GM12878 (cell line): ENCODE data around the gene URB1. TPM values are rescaled to one million over a fixed set of nuclear protein-coding genes. Genes with fewer than 3 reads are reported as not detected.
A peak's percentile ranks its signal among the peaks of the same experiment; 100 is the strongest.

Source experiments
- ATAC-seq: fragments of 200-7000 bp; cut with Tn5 transposase; 3 replicates; pipeline ENCODE4 v1.9.1; 2020; ENCODE audit warnings: mild to moderate bottlenecking, moderate library complexity
- BruUV-seq: library from RNA; stranded (reverse); fragments of 400-500 nt; replicated peaks from 2 replicates; lab custom pipeline; 2021; lab: Mats Ljungman, UMichigan
- CTCF ChIA-PET: fragments of 300-600 bp; sonication (Branson Sonifier 250); formaldehyde crosslinking; extraction: SDS; loops from one replicate; lab custom pipeline; 2021; ENCODE audit warnings: inconsistent platforms; lab: Yijun Ruan, JAX
- POLR2A ChIA-PET: fragments of 350-600 bp; formaldehyde crosslinking; extraction: SDS; loops from one replicate; lab custom pipeline; 2021; ENCODE audit warnings: inconsistent platforms; lab: Charles Lee
- RAD21 ChIA-PET: fragments of 300-600 bp; sonication (Branson Sonifier 250); formaldehyde crosslinking; loops from one replicate; lab custom pipeline; 2023; ENCODE audit warnings: antibody characterized with exemption; ENCODE audit not compliant: unreplicated experiment; lab: Charles Lee
- SMC1A ChIA-PET: fragments of 300-600 bp; sonication (Branson Sonifier 250); formaldehyde crosslinking; loops from one replicate; lab custom pipeline; 2023; ENCODE audit not compliant: unreplicated experiment, uncharacterized antibody; lab: Charles Lee
- DNase-seq: peaks from one replicate; pipeline ENCODE4 v3.0.0-alpha.2; 2011; ENCODE audit warnings: low read depth, low spot score
- FAIRE-seq: peaks from 3 replicates; lab custom pipeline; 2011; peaks lifted over from hg19 to GRCh38; lab: Jason Lieb, UNC
- H2AFZ ChIP-seq: 2 replicates; pipeline ENCODE4 v1.6.0; 2011; ENCODE audit warnings: low read depth, low read length, control low read depth; ENCODE audit not compliant: control insufficient read depth
- H3K27ac ChIP-seq: 2 replicates; pipeline ENCODE4 v1.5.1; 2011; ENCODE audit warnings: control low read depth; ENCODE audit not compliant: control insufficient read depth, insufficient read depth
- H3K27me3 ChIP-seq, 2 experiments: replicated peaks in 1 of 2; 2 replicates each; pipeline versions ENCODE4 v1.6.0 to v1.6.1; 2011; ENCODE audit warnings: low read length in 1 of 2; ENCODE audit not compliant: control insufficient read depth in 2 of 2, insufficient read depth in 2 of 2
- H3K36me3 ChIP-seq, 2 experiments: 2 replicates each; pipeline ENCODE4 v1.5.1; 2011; ENCODE audit warnings: low read length in 1 of 2; ENCODE audit not compliant: control insufficient read depth in 2 of 2, insufficient read depth in 2 of 2
- H3K4me1 ChIP-seq: 2 replicates; pipeline ENCODE4 v1.6.1; 2011; ENCODE audit warnings: mild to moderate bottlenecking, low read length, moderate library complexity, mixed read lengths; ENCODE audit not compliant: control insufficient read depth, insufficient read depth
- H3K4me2 ChIP-seq: 2 replicates; pipeline ENCODE4 v1.6.0; 2011; ENCODE audit warnings: control low read depth; ENCODE audit not compliant: control insufficient read depth, insufficient read depth
- H3K4me3 ChIP-seq: fragments of 200-600 bp; sonication (generic); 2 replicates; pipeline ENCODE4 v1.5.1; 2016
- H3K79me2 ChIP-seq: 2 replicates; pipeline ENCODE4 v1.6.0; 2011; ENCODE audit warnings: low read length; ENCODE audit not compliant: control insufficient read depth, insufficient read depth
- H3K9ac ChIP-seq: 2 replicates; pipeline ENCODE4 v1.8.0; 2011; ENCODE audit warnings: low read length, control low read depth, mixed read lengths; ENCODE audit not compliant: control insufficient read depth, insufficient read depth
- H3K9me3 ChIP-seq: replicated peaks from 3 replicates; pipeline ENCODE4 v1.5.1; 2011; ENCODE audit warnings: mild to moderate bottlenecking, low read length; ENCODE audit not compliant: control insufficient read depth, insufficient read depth
- H4K20me1 ChIP-seq: 2 replicates; pipeline ENCODE4 v1.6.0; 2011; ENCODE audit not compliant: control insufficient read depth, insufficient read depth
- CEBPB ChIP-seq, 2 experiments: fragments of 150-350 bp in 1 of 2; IDR thresholded peaks; 2 replicates each; pipeline ENCODE4 v1.6.1; 2012 to 2014; ENCODE audit warnings: low read depth in 2 of 2, low read length in 2 of 2, borderline replicate concordance in 1 of 2, inconsistent platforms in 1 of 2
- CHD1 ChIP-seq: IDR thresholded peaks from 2 replicates; pipeline ENCODE4 v1.6.1; 2012; ENCODE audit warnings: low read depth, low read length, improper control_type of control experiment
- EGR1 ChIP-seq, 2 experiments: IDR thresholded peaks; 1 replicate in 1 of 2; 2 replicates in 1 of 2; pipeline ENCODE4 v1.6.1; 2011 to 2012; ENCODE audit warnings: low read depth in 2 of 2, low read length in 2 of 2, borderline replicate concordance in 1 of 2, mild to moderate bottlenecking in 1 of 2, moderate library complexity in 1 of 2
- MEF2B ChIP-seq: fragments of 450-650 bp; IDR thresholded peaks from 2 replicates; pipeline ENCODE4 v1.6.1; 2018; ENCODE audit warnings: mild to moderate bottlenecking, moderate library complexity; ENCODE audit not compliant: partially characterized antibody, poor library complexity, severe bottlenecking
- MTA3 ChIP-seq: IDR thresholded peaks from 2 replicates; pipeline ENCODE4 v1.6.1; 2012; ENCODE audit warnings: low read length, inconsistent platforms, borderline replicate concordance
- NFYB ChIP-seq: IDR thresholded peaks from 2 replicates; pipeline ENCODE4 v1.6.1; 2011; ENCODE audit warnings: low read depth, mild to moderate bottlenecking, low read length, improper control_type of control experiment, moderate library complexity; ENCODE audit not compliant: insufficient read depth
- NRF1 ChIP-seq: conservative IDR thresholded peaks from 2 replicates; pipeline ENCODE4 v1.6.1; 2011; ENCODE audit warnings: mild to moderate bottlenecking, low read depth, low read length, improper control_type of control experiment
- SIN3A ChIP-seq: IDR thresholded peaks from 2 replicates; pipeline ENCODE4 v1.6.1; 2012; ENCODE audit warnings: low read depth, low read length, improper control_type of control experiment
- ZZZ3 ChIP-seq: IDR thresholded peaks from 2 replicates; pipeline ENCODE4 v1.6.1; 2011; ENCODE audit warnings: low read depth; ENCODE audit not compliant: control insufficient read depth, insufficient read length
- WGBS: methylation state at CpG from one replicate; pipeline ENCODE4 v1.1.6; 2016; ENCODE audit warnings: low lambda C conversion rate; ENCODE audit not compliant: insufficient replicate concordance, insufficient coverage; ENCODE audit errors: missing lambda C conversion rate; 5-methylcytosine and 5-hydroxymethylcytosine counted together
- in situ Hi-C: fragments of 300-500 bp; cut with MboI; formaldehyde crosslinking; loops from 9 replicates; pipeline ENCODE4 v1.14.3; 2018; ENCODE audit warnings: mixed read lengths
- intact Hi-C: fragments of 100-400 bp; cut with micrococcal nuclease; formaldehyde crosslinking; loops from one replicate; pipeline ENCODE4 v1.14.2; 2022; ENCODE audit not compliant: unreplicated experiment
- polyA plus RNA-seq, 11 experiments: library from polyadenylated mRNA; depleted of rRNA in 4 of 11; unstranded in 6 of 11; stranded (reverse) in 5 of 11; fragments of >200 nt; fragmentation: Nextera tagmentation in 4 of 11; fragmentation: Illumina TruSeq in 1 of 11; extraction: Ambion mirVana in 4 of 11; extraction: Trizol in 1 of 11; gene quantifications; 1 replicate in 1 of 11; 2 replicates in 10 of 11; pipeline versions ENCODE4 v1.2.1 to v1.2.3, GENCODE V29; 2011 to 2016; ENCODE audit warnings: inconsistent platforms in 2 of 11, missing spikeins in 2 of 11, low read depth in 1 of 11
- total RNA-seq, 4 experiments: library from RNA; depleted of rRNA in 3 of 4; stranded (reverse); fragments of >200 nt in 3 of 4; fragmentation: Illumina TruSeq in 1 of 4; extraction: Trizol in 1 of 4; gene quantifications; 2 replicates each; pipeline versions ENCODE4 v1.2.1 to v1.2.3, GENCODE V29; 2013 to 2021
- TF ChIP-seq, protein P1 (sequence below): IDR thresholded peaks from 2 replicates; pipeline ENCODE4 v1.6.1; 2012; ENCODE audit warnings: improper control_type of control experiment, low read depth, low read length; ENCODE audit not compliant: insufficient replicate concordance
- TF ChIP-seq, protein P2 (sequence below): IDR thresholded peaks from 2 replicates; pipeline ENCODE4 v1.6.1; 2011; ENCODE audit warnings: borderline replicate concordance, low read depth, mild to moderate bottlenecking, moderate library complexity, low read length; ENCODE audit not compliant: insufficient read depth, poor library complexity, severe bottlenecking
- TF ChIP-seq, protein P3 (sequence below): fragments of 450-650 bp; IDR thresholded peaks from 2 replicates; pipeline ENCODE4 v1.6.1; 2018; ENCODE audit warnings: mild to moderate bottlenecking, low read depth, moderate library complexity; ENCODE audit not compliant: partially characterized antibody

The URB1 gene
- total and polyA plus RNA-seq, 10 of the 15 experiments (the other 5 are each of a cell fraction or from before 2014, with no cell fraction given), result 0.56 to 23.2 (median 8.9) TPM

DNA sequence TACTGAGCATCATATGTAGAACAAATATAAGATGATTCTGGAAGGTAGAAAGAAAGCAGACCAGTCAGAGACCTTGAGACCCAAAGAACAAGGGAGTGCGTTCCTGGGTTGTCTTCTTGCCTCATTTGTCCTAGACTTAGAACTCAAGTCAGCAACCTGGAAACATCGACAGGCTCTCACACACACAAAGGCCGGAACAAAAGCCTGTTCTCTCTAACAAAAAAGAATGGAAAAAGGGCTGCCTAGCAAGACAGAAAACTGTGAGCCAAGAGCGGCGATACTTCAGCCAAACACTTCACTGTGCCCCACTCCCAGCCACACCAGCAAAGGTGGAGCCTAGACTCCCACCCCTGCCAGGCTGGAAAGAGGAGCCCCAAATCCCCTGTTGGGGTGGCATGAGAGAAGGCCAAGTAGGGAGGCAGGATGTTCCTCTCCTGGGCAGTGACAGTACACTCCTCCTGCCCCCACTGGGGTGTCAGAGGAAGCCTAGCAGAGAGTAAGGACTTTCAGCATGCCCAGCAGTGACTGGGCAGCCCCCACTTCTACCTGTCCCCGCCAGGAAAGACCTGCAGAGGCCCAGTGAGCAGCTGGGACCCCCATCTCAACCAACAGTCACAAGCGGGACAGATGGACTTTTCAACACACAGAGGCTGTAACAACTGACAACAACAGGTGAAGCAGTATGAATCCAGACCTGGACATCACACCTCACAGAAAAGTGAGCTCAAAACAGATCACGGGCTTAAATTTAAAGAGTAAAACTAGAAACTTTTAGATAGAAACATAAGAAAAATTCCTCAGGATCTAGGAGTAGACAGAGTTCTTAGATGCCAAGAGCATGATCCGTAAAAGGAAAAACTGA lies 61.1 kb downstream of the URB1 start:
- Histone ChIP-seq H3K27ac (no peak overlapping the region), H3K4me2 (no peak overlapping the region), H3K4me3 (no peak overlapping the region), H3K9ac (no peak overlapping the region), H3K4me1 (no peaks in the 10 kb centered on the region), H4K20me1 (no peaks in the 10 kb centered on the region; the same call in 1 of the 2 replicates), H3K79me2 (no peaks in the 10 kb centered on the region), H3K9me3 (peaks cover 5% of the 10 kb centered on the region), H3K27me3 (no peaks in the 10 kb centered on the region), H2AFZ (no peak overlapping the region), H3K36me3 (peaks cover 25 to 30% of the 10 kb centered on the region in 2 experiments)
- BruUV-seq, result no TSS peak
- peak; percentile 23 for FAIRE-seq
- ChIA-PET RAD21 (no interaction called here), SMC1A (no interaction called here), CTCF (no interaction called here), POLR2A (interaction anchor here (0.7 kb wide), 1 partner anchor 92 kb away, joined by 3 read pairs; no protein-coding TSS in a partner anchor)
- no peak for ATAC-seq
- intact Hi-C loops, result no loop called here
- in situ Hi-C loops, result no loop called here
- no peak for DNase-seq
- WGBS, result over 99% methylated on average over 9 of the region's 9 CpGs
- TF ChIP-seq ZZZ3 (no peak), NRF1 (no peak), EGR1 (IDR thresholded peaks at IDR 0.05; ENCODE audit: borderline replicate concordance in 1 of 2, low read depth in 2 of 2, low read length in 2 of 2) (no peak), NFYB (no peak), MTA3 (no peak), SIN3A (no peak), MEF2B (no peak), CHD1 (no peak), CEBPB (IDR thresholded peaks at IDR 0.05; ENCODE audit: borderline replicate concordance in 1 of 2, low read depth in 2 of 2, low read length in 2 of 2) (no peak)
- TF ChIP-seq, protein P1, sequence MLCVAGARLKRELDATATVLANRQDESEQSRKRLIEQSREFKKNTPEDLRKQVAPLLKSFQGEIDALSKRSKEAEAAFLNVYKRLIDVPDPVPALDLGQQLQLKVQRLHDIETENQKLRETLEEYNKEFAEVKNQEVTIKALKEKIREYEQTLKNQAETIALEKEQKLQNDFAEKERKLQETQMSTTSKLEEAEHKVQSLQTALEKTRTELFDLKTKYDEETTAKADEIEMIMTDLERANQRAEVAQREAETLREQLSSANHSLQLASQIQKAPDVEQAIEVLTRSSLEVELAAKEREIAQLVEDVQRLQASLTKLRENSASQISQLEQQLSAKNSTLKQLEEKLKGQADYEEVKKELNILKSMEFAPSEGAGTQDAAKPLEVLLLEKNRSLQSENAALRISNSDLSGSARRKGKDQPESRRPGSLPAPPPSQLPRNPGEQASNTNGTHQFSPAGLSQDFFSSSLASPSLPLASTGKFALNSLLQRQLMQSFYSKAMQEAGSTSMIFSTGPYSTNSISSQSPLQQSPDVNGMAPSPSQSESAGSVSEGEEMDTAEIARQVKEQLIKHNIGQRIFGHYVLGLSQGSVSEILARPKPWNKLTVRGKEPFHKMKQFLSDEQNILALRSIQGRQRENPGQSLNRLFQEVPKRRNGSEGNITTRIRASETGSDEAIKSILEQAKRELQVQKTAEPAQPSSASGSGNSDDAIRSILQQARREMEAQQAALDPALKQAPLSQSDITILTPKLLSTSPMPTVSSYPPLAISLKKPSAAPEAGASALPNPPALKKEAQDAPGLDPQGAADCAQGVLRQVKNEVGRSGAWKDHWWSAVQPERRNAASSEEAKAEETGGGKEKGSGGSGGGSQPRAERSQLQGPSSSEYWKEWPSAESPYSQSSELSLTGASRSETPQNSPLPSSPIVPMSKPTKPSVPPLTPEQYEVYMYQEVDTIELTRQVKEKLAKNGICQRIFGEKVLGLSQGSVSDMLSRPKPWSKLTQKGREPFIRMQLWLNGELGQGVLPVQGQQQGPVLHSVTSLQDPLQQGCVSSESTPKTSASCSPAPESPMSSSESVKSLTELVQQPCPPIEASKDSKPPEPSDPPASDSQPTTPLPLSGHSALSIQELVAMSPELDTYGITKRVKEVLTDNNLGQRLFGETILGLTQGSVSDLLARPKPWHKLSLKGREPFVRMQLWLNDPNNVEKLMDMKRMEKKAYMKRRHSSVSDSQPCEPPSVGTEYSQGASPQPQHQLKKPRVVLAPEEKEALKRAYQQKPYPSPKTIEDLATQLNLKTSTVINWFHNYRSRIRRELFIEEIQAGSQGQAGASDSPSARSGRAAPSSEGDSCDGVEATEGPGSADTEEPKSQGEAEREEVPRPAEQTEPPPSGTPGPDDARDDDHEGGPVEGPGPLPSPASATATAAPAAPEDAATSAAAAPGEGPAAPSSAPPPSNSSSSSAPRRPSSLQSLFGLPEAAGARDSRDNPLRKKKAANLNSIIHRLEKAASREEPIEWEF, result no peak
- TF ChIP-seq, protein P2, sequence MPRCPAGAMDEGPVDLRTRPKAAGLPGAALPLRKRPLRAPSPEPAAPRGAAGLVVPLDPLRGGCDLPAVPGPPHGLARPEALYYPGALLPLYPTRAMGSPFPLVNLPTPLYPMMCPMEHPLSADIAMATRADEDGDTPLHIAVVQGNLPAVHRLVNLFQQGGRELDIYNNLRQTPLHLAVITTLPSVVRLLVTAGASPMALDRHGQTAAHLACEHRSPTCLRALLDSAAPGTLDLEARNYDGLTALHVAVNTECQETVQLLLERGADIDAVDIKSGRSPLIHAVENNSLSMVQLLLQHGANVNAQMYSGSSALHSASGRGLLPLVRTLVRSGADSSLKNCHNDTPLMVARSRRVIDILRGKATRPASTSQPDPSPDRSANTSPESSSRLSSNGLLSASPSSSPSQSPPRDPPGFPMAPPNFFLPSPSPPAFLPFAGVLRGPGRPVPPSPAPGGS, result no peak
- TF ChIP-seq, protein P3, sequence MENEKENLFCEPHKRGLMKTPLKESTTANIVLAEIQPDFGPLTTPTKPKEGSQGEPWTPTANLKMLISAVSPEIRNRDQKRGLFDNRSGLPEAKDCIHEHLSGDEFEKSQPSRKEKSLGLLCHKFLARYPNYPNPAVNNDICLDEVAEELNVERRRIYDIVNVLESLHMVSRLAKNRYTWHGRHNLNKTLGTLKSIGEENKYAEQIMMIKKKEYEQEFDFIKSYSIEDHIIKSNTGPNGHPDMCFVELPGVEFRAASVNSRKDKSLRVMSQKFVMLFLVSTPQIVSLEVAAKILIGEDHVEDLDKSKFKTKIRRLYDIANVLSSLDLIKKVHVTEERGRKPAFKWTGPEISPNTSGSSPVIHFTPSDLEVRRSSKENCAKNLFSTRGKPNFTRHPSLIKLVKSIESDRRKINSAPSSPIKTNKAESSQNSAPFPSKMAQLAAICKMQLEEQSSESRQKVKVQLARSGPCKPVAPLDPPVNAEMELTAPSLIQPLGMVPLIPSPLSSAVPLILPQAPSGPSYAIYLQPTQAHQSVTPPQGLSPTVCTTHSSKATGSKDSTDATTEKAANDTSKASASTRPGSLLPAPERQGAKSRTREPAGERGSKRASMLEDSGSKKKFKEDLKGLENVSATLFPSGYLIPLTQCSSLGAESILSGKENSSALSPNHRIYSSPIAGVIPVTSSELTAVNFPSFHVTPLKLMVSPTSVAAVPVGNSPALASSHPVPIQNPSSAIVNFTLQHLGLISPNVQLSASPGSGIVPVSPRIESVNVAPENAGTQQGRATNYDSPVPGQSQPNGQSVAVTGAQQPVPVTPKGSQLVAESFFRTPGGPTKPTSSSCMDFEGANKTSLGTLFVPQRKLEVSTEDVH, result no peak
